GM21786 (cell line): Measurements from ENCODE around the gene STAG1.
"Not testable (repeated sequence)": the region's sequence is repeated elsewhere in the genome, so short reads cannot be mapped to it uniquely, and the experiment has no call there.

Experiments
- ATAC-seq: cut with Tn5 transposase; IDR thresholded peaks from one replicate; pipeline ENCODE4 v1.9.1; 2021; ENCODE audit not compliant: unreplicated experiment

The STAG1 gene

DNA sequence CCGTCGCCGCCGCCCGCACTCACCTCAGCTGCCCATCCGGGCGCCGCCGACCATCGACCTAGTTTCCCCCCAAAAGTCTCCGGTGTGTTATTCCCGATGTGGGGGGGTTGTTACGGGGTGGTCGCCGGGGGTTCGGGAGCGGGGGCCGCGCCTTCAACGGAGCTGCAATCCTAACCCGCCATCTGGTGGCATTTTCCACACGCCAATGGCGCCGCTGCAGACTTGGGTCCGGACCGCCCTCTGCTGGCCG lies at the start of gene STAG1:
TSS of gene STAG1 (minus strand) at position 207 of the 250 bp plus-strand sequence. CDS start 121,480 bp downstream, outside the sequence.
- no peak for ATAC-seq

DNA sequence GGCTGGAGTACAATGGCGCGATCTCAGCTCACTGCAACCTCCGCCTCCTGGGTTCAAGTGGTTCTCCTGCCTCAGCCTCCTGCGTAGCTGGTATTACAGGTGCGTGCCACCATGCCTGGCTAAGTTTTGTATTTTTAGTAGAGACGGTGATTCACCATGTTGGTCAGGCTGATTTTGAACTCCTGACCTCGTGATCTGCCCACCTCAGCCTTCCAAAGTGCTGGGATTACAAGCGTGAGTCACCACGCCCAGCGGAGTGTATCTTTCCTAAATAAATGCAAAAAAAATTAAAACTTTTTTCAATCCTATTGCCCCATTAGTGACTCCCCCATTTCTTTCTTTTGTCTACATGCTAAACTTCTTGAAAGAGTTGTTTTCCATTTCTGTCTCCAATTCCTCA lies 49.0 kb upstream of the STAG1 start:
- not testable (repeated sequence) for ATAC-seq

DNA sequence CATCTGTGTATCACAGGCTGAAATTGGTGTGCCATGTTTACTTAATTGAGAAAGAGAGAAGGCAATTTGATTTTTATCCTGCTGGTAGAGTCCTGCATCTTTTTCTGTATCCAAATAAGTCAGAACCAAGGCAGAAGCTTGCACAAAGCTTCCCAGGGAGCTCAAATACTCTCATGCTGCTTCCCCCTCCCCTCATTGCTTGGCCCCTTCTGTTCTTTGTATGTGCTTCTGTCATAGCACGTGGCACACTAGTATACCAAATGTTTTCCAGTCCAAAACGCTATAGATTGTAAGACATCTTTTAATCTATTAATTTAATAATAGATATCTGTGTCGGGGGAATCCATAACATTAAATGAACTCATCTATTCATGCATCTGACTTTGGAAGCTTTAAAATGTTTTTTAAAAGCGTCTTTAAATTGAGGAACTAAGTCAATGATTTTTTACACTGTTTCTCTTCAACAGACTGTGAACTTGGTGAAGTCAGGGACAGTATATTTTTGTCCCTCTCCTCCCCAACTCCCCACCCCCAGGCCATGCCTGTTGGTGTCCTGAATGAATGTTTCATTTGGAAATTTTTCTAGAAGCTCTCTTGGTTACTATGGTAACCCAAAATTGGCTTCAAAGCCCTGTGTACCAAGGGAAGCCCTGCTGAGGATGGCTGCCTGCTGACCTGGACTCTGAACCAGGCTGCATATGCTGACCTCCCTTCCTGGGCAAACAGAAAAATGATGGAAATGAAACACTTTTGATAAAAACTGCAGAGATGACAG lies 40.6 kb upstream of the STAG1 start:
- no peak for ATAC-seq

DNA sequence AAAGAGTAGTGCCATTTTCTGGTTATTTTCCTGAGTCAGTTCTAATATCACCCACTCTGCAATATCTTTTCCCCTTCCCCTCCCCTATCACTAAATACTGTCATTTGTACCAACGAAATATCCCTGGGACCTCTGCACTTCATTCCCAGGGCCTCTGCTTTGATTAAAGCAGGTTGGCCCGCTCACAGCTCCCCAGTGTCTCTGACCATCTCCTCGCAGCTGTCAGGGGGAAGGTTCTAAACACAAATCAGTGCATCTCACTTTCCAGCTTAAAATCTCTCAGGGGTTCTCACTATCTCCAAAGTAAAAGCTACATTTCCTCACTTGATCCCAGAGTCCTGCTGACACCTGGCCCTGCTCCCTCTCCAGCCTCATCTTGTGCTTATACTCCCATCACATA lies 38.6 kb upstream of the STAG1 start:
- no peak for ATAC-seq

DNA sequence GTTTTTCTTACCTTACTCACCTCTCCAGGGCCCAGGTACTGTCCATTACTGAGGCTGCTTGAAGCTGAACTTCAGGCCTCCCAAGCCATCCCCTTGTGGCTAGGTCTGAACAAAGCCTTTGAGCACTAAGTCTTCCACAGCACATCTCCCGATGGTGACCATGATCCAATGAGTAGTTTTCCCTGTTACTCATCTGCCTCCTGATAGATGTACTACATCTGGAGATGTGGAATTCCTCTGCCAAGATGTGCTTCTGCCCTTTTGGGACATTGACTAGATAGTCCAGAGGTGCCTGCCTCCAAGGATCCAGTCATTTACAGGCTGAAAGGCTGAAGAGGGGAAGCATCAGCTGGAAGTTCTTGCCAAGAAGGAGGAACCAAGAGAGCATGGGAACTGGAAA lies 37.8 kb upstream of the STAG1 start:
- ATAC-seq, result no peak

DNA sequence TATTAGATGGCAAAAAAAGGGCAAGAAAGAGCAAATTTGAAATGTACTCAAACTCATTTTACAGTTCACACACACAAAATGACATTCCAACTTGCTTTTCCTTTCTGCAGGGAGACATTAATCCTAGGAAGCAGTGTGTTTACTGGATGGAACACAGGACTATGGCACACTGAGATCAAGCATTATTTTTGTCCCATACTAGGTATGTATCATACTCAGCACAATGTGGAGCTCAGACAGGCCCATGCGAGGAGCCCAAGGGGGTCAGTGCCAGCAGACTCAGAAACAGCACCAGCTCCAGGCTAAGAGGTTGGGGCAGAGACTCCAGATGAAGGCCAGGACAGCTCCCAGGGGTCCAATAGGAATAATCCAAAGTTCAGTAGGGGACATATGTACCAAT lies 36.0 kb upstream of the STAG1 start:
- ATAC-seq, result no peak

DNA sequence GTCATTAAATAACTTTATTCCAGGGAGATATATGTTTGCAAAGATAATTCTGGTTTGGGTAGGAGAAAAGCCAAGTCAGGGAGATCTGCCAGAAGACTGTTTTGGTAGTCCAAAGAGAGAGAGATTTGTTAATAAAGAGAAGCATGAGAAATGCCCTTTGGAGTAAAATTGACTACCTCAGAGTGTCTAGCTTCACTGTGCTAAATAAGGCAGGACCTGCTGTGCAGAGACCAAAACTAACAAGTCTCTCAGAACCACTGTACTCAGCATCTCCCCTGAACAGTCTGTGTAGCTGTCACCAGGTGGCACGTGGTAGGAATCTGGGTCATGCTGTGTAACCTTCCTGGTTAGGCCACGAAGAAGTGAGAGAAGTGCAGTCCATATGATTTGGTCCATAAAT lies 35.2 kb upstream of the STAG1 start:
- ATAC-seq, result peak; percentile 97

DNA sequence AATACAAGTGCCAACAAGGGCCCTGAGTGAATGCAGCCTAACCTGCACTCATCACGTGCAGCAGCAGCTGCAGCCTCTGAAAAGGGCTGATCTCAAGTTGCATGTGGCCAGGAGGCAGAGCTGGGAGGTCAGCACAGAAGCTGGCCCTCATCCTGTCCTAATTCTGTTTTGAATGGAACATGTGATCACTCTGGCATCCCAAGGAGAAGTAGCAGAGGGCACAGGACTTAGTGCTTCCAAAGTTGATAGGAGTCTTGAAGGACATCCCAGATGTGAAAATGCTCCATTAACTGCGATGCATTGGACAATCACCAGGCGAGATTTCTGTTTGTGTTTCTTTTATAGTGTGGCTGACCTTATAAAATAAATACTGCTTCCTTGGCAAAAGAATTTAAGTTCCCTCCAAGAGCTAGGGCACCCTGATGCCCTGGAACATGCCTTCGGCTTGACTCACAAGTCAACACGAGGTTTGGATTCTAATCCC lies 31.6 kb upstream of the STAG1 start:
- ATAC-seq, result no peak

DNA sequence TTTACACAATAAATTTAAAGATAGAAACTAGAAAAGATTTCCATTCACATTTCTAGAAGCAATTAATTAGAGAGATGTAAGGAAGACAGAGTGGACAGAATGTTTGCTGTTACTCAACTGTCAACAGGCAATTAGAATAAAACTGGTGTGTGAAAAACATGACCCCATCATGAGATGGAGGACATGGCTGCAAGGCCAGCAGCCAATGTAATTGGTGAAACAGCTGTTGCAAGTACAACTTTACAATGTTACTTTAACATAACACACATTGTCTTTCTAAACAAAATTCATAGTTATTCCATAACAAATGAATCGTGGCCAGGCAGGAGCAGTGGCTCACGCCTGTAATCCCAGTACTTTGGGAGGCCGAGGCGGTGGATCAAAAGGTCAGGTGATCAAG lies 28.6 kb upstream of the STAG1 start:
- no peak for ATAC-seq

DNA sequence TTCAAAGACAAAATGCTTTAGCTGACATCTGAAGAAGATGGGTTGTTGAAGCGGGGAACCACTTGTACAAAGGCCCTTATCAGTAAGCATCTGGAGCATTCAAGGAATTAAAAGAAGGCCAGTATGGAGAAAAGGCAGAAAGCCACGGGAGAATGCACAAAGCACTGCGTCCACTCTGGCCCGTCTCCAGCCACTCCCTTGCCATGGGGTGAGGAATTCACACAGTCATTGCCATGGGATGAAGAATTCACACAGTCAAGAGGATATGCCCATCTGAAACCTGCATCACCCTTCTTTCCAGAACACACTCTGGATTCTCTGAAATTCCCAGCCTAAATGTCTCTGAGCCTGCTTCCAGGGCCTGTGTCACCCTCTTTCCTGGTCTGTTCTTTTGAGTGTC lies 26.7 kb upstream of the STAG1 start:
- no peak for ATAC-seq

DNA sequence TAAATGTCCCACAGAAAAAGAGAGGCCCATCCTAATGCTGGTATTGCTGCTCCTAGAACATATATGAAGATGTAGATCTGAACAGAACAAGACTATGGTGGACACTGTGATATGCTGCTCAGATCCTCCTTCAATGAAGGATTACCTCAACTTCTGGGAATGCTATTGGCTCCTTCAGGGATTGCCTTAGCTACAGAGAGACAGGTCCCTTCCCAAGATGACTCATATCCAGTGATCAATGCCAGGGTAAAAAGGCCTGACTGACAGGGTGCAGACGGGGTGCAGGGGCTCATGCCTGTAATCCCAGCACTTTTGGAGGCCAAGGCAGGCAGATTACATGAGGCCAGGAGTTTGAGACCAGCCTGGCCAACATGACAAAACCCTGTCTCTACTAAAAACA lies 20.5 kb upstream of the STAG1 start:
- ATAC-seq, result no peak

DNA sequence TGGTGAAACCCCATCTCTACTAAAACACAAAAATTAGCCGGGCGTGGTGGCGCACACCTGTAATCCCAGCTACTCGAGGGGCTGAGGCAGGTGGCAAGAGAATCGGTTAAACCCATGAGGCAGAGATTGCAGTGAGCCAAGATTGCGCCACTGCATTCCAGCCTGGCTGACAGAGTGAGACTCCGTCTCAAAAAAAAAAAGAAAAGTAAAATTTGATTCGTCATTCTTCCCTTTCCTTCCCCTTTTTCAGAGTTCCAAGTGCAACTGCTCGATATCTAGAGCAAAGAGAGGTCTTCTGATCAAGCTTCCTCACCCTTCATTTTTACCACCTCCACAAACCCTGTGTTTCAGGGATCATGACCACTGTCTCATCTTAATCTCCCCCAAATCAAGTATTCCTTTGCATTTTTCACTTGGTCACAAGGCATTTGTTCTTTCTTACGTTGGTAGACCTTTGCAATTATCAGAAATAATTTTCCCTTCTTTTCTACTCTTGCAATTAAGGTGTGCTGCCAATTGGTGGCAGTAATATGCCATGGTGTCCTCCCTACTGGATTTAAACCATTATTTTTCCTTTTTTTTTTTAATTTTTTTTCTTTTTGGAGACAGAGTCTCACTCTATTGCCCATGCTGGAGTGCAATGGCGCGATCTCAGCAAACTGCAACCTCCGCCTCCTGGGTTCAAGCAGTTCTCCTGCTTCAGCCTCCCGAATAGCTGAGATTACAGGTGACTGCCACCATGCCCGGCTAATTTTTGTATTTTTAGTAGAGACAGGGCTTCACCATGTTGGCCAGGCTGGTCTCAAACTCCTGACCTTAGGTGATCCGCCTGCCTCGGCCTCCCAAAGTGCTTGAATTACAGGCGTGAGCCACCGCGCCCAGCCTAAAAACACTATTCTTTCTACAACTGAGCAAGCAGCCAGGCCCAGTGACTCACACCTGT lies 6.3 kb upstream of the STAG1 start:
- not testable (repeated sequence) for ATAC-seq

DNA sequence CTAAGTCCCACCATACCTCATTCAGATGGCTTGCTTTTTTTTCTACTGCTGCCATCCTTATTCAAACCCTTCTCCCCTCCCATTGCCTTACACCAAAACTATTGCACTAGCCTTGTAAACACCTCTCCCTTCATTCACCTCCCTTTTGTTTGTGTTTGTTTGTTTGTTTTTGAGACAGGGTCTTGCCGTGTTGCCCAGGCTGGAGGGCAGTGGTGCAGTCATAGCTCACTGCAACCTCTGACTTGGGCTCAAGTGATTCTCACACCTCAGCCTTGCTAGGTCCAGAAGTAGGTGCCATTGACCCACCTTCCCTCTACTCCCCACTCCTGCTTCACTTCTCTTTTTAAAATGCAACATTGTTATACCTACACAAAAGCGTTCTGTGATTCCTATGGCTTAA lies 3.0 kb upstream of the STAG1 start:
- no peak for ATAC-seq

DNA sequence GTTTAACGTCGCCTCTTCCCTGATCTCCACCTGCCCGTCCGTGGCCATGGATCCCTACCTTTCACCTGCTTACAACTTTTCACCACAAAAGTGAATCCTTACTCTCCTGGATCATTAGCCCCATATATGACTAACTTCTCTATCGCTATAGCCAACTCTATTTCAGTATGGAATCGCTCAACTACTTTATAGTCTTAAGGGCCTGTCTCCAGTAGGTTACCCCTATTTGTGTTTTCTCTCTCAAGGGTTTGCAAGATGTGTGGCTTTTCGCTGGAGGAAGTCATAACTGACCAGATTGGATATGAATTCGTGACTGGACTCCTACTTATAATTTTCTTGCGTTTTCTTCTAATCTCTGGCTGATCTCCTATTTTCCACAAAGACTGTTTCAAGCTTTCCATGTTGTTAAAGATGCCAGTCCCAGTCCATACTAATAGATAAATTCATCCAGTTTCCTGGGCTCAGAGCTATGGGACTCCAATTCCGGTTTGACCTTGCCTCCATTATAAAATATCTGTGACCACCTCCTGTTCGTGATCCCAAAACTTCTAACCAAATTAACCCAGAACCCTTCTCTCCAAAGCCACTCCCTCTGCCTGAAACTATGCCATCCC lies 1.3 kb upstream of the STAG1 start:
- no peak for ATAC-seq

DNA sequence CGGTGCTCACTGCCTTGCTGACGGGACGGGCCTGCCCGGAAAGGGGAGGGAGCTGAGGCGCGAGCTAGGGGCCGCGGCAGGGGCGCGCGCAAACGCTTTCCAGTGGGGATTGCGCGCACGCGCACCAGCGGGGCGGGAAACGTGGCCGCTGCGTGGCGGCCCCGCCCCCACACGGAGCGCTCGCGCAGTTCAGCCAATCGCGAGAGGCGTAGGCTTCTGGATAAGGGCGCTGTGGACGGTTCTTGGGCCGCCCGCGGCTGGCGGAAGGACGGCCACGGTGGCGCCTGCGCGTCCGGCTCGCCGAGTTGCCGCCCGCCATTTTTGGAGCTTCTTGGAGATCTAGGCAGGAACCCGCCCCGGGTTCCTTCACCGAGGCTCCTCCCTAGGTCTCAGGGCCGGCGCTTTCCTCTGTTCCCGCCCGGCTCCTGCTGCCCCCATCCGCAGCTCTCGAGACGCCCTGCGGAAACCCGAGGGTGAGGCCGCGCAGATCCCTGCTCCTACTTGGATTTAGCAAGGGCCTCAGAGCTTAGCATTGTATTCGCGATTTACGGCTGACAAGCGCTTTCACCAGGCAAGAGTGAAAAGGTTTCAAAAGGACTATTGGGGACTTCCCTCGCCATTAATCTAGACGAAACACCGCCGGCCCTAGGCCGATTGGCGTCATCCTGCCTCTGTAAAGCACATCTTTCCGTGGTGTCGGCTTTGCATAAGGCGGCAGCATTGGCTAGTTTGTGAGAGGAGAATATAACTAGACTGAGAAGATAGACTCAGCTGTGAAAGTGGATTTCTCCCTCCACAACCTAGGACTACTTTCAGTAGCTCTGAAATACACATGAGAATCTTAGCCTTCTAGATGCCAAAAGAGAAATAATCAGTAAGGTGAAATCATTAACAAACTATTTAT lies 496 bp upstream of the STAG1 start:
- ATAC-seq, result peak; percentile 78

DNA sequence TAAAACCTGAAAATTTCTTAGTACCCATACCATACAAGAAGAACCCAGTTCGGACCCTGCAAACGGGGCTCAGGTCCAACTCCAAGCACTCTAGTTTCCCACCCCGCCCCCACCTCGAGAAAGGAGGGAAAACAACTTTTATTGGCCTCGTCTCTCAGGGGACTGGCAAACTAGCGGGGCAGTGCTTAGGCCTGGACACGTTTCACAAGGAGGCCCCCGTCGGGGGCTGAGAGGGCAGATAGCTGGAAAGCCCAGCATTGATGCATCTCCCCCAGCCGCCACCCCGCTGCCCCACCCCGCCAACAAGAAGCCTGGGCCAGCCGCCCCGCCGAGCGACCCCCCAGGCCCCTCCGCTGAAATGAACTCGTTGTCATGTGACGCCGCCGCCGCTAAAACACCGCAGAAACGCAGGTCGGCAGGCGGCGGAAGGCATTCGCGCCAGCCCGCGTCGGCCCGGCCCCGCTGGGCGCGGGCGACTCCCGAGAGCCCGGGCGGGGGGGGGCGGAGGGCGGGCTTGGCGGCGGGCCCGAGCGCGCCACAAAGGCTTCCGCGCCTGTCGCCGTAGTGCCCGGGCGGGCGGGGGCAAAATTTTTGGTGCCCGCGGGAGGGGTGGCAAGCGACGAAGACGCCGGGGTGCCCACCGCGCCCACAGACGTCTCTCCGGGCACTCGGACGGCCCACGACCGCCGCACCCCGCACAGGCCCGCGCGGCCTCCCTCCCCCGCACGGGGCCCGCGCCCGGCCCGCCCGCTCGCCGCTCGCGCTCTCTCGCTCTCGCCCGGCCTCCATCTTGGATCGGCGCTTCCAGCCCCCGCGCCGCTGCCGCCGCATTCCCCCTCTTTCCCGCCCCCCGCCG lies 634 bp downstream of the STAG1 start:
- peak; percentile 4 for ATAC-seq

DNA sequence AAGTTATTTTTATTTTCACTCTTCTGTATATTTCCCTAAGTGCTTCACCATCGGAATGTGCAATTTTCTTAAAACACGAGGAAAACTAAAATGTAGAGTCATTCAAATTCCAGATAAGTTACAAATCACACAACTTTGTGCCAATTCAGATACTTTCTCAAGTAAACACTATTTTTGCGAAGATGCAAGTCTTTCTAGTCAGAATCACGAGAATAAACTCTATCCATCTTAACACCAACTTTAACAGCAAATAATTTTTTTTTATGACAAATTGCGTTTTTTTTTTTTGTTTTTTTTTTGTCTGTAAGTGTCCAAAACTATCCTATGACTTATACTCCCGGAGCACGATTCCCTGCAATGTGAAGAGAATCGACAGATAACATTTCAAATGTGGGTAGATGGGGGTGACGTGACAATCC lies 1.3 kb downstream of the STAG1 start:
- ATAC-seq, result no peak

DNA sequence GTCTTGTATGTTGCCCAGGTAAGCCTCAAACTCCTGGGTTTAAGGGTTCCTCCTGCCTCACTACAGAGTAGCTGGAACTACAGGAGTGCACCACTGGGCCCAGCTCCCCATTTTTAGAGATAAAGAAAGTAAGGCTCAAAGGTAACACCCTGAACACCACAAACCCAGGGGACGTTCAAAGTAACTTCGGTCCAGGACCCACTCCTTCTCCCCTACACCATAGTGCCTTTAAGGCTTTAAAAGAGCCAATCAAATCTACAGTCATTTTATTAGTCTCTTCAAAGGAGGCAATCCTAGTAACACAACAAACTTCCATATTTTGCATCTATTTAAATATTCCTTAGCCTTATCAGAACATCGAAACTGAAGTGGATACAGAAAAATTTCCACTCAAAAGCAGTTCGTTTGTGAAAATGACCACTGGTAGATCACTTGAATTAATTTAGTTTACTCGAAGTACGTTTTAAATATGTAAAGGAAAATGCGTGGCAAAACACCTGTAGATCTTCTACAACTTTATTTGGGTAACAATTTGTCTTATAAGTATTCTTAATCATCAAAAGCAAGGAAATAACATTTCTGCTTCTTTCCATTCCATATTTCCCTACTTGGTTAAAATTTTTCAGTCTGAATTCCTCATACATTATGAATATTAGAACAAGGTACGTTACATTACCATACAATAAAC lies 1.8 kb downstream of the STAG1 start:
- no peak for ATAC-seq

DNA sequence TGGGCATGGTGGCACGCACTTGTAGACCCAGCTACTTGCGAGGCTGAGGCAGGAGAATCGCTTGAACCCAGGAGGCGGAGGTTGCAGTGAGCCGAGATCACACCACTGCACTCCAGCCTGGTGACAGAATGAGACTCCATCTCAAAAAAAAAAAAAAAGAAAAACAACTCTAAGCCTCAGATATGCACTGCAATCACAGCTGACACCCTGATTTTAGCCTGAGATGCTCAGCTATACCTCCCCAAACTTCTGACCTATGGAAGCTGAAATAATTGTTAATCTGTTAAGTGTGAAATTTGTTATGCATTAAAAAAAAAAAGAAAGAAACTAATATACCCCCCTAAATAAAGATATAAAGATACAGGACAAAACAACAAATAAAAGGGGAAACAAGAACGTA lies 2.6 kb downstream of the STAG1 start:
- not testable (repeated sequence) for ATAC-seq
